NB4 (cell line): ENCODE data around the gene OSM.

Experiments
- DNase-seq: peaks from one replicate; pipeline ENCODE4 v3.0.0; 2010; ENCODE audit warnings: low read depth
- H3K4me3 ChIP-seq: one replicate; pipeline ENCODE4 v1.5.1; 2011; ENCODE audit warnings: mild to moderate bottlenecking, low read depth, low read length, moderate library complexity
- CTCF ChIP-seq: IDR thresholded peaks from one replicate; pipeline ENCODE4 v1.5.1; 2012; ENCODE audit warnings: low read depth, low read length
- MAX ChIP-seq: IDR thresholded peaks from 2 replicates; pipeline ENCODE4 v1.6.1; 2011; ENCODE audit warnings: low read depth, low read length
- MYC ChIP-seq: IDR thresholded peaks from 2 replicates; pipeline ENCODE4 v1.6.1; 2011; ENCODE audit warnings: low read depth, low read length
- POLR2A ChIP-seq: IDR thresholded peaks from 2 replicates; pipeline ENCODE4 v1.6.1; 2011; ENCODE audit warnings: mild to moderate bottlenecking; ENCODE audit not compliant: insufficient read length; ENCODE audit errors: extremely low read depth

Gene OSM

GRCh38 chr22:30225220-30225927 is 41.3 kb downstream of the OSM start:
- no peak overlapping the region for H3K4me3 ChIP-seq
- DNase-seq = no peak
- no peak for TF ChIP-seq MAX
- TF ChIP-seq POLR2A = no peak
- no peak for TF ChIP-seq MYC
- TF ChIP-seq CTCF = no peak

- DNase-seq = peak; percentile 30
- TF ChIP-seq MYC (no peak), MAX (no peak), CTCF (no peak), POLR2A (no peak)
- no peak overlapping the region for H3K4me3 ChIP-seq
Measured at GRCh38 chr22:30224161-30224857, 42.3 kb downstream of the OSM start.

GRCh38 chr22:30223303-30223702 is 43.3 kb downstream of the OSM start:
- DNase-seq = peak; percentile 48
- TF ChIP-seq MYC (no peak), MAX (no peak), POLR2A (no peak)
- no peak overlapping the region for H3K4me3 ChIP-seq

- TF ChIP-seq MYC (no peak), POLR2A (no peak), MAX (no peak), CTCF (no peak)
- no peak for DNase-seq
- no peak overlapping the region for H3K4me3 ChIP-seq
Measured at GRCh38 chr22:30222321-30222720, 44.3 kb downstream of the OSM start.

- H3K4me3 ChIP-seq = no peak overlapping the region
- TF ChIP-seq MAX (no peak), MYC (no peak), POLR2A (no peak), CTCF (no peak)
- DNase-seq = no peak
Measured at GRCh38 chr22:30221121-30221992, 45.3 kb downstream of the OSM start.
